Fibroblast of lung (primary cell): Measurements from ENCODE around the gene NBDY. TPM values are rescaled to one million over a fixed set of nuclear protein-coding genes. Genes with fewer than 3 reads are reported as not detected.

Experiments
- DNase-seq, 2 donors: peaks; one replicate each; pipeline versions ENCODE4 v3.0.0 to v3.0.0-alpha.2; 2010; ENCODE audit warnings: low read depth in 2 of 2
- H2AFZ ChIP-seq: 2 replicates; pipeline ENCODE4 v1.5.1; 2012; ENCODE audit warnings: low read length, control low read depth, inconsistent platforms
- H3K27ac ChIP-seq: 2 replicates; pipeline ENCODE4 v1.5.1; 2011; ENCODE audit warnings: low read length, control low read depth; ENCODE audit not compliant: insufficient read depth
- H3K27me3 ChIP-seq: 2 replicates; pipeline ENCODE4 v1.5.1; 2011; ENCODE audit warnings: mild to moderate bottlenecking, low read length; ENCODE audit not compliant: control insufficient read depth, insufficient read depth
- H3K36me3 ChIP-seq: 2 replicates; pipeline ENCODE4 v1.5.1; 2011; ENCODE audit warnings: low read length; ENCODE audit not compliant: control insufficient read depth, insufficient read depth
- H3K4me1 ChIP-seq: 2 replicates; pipeline ENCODE4 v1.5.1; 2011; ENCODE audit warnings: low read length; ENCODE audit not compliant: control insufficient read depth, insufficient read depth; ENCODE audit errors: extremely low read depth
- H3K4me2 ChIP-seq: 2 replicates; pipeline ENCODE4 v1.5.1; 2011; ENCODE audit warnings: low read length, control low read depth; ENCODE audit not compliant: insufficient read depth; ENCODE audit errors: extremely low read depth
- H3K4me3 ChIP-seq, 4 experiments: fragments of 200-600 bp in 1 of 4; sonication (generic) in 1 of 4; replicated peaks in 1 of 4; 2 replicates each; pipeline ENCODE4 v1.5.1; 2011 to 2016; ENCODE audit warnings: low read length in 4 of 4, low read depth in 3 of 4, mild to moderate bottlenecking in 3 of 4, control low read depth in 2 of 4, inconsistent platforms in 1 of 4, mixed read lengths in 1 of 4; ENCODE audit not compliant: insufficient read depth in 1 of 4; ENCODE audit errors: control extremely low read depth in 1 of 4
- H3K79me2 ChIP-seq: 2 replicates; pipeline ENCODE4 v1.5.1; 2012; ENCODE audit warnings: mild to moderate bottlenecking, low read length, inconsistent platforms; ENCODE audit not compliant: control insufficient read depth, insufficient read depth
- H3K9ac ChIP-seq: 2 replicates; pipeline ENCODE4 v1.5.1; 2011; ENCODE audit warnings: mild to moderate bottlenecking, low read length, control low read depth; ENCODE audit not compliant: insufficient read depth
- H3K9me3 ChIP-seq: 2 replicates; pipeline ENCODE4 v1.5.1; 2012; ENCODE audit warnings: low read depth, low read length; ENCODE audit not compliant: control insufficient read depth, insufficient read depth
- H4K20me1 ChIP-seq: 2 replicates; pipeline ENCODE4 v1.5.1; 2011; ENCODE audit warnings: low read length; ENCODE audit not compliant: control insufficient read depth, insufficient read depth; ENCODE audit errors: extremely low read depth
- EZH2 ChIP-seq: IDR thresholded peaks from 2 replicates; pipeline ENCODE4 v1.5.1; 2012; ENCODE audit warnings: low read length, control low read depth, mild to moderate bottlenecking; ENCODE audit errors: missing control alignments
- polyA plus RNA-seq, 2 donors: library from polyadenylated mRNA; depleted of rRNA in 1 of 2; stranded (reverse) in 1 of 2; unstranded in 1 of 2; fragments of >200 nt; gene quantifications; 2 replicates each; pipeline ENCODE4 v1.2.1, GENCODE V29; 2011 to 2012; ENCODE audit warnings: missing spikeins in 1 of 2
- total RNA-seq: library from RNA; depleted of rRNA; stranded (reverse); fragments of >200 nt; gene quantifications from 2 replicates; pipeline ENCODE4 v1.2.1, GENCODE V29; 2014
- TF ChIP-seq, protein P1 (sequence below), 2 donors: IDR thresholded peaks in 1 of 2; conservative IDR thresholded peaks in 1 of 2; 1 replicate in 1 of 2; 2 replicates in 1 of 2; pipeline ENCODE4 v1.5.1; 2011 to 2012; ENCODE audit warnings: low read length in 2 of 2, control low read depth in 1 of 2, inconsistent platforms in 1 of 2, low read depth in 1 of 2, mild to moderate bottlenecking in 1 of 2

Gene NBDY
- total and polyA plus RNA-seq, 2 donors (not counting 1 experiment from before 2014, with no cell fraction given) = 5.8 to 39.3 TPM

DNA sequence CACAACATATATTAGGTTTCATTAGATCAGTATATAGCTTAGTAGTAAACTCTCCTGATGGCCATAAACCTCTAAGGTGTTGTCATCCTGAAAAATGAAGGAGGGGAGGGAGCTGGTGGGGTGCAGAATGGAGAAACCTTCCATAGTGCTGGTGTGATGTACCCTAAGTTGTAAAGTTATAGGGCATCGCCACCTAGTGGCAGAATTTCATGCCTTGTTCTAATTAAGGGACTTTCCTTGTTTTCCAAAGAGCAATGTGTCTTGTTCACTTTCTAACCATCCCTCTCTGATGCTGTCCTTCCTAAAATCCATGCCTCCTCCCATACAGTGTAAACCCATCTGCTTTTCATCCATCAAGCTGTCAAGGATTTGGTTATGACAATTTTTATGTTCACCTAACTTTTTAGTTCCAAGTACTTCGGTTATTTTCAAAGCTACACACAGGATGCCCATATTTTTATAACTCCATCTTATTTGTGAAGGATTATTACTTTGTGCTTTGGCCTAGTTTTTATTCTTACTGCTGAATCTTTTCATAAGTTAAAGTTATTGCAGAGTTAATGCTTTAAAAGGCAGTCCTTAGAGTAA, 4.5 kb downstream of the NBDY start:
- TF ChIP-seq, protein P1, sequence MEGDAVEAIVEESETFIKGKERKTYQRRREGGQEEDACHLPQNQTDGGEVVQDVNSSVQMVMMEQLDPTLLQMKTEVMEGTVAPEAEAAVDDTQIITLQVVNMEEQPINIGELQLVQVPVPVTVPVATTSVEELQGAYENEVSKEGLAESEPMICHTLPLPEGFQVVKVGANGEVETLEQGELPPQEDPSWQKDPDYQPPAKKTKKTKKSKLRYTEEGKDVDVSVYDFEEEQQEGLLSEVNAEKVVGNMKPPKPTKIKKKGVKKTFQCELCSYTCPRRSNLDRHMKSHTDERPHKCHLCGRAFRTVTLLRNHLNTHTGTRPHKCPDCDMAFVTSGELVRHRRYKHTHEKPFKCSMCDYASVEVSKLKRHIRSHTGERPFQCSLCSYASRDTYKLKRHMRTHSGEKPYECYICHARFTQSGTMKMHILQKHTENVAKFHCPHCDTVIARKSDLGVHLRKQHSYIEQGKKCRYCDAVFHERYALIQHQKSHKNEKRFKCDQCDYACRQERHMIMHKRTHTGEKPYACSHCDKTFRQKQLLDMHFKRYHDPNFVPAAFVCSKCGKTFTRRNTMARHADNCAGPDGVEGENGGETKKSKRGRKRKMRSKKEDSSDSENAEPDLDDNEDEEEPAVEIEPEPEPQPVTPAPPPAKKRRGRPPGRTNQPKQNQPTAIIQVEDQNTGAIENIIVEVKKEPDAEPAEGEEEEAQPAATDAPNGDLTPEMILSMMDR (conservative IDR thresholded peaks at IDR 0.05 in 1 of 2, IDR thresholded peaks at IDR 0.05 in 1 of 2; ENCODE audit: low read depth in 1 of 2, low read length in 2 of 2) = peak; percentile 53 to 55
- no peak for TF ChIP-seq EZH2
- H4K20me1 ChIP-seq = no peaks in the 10 kb centered on the region
- H3K27ac ChIP-seq = no peak overlapping the region
- H3K27me3 ChIP-seq = no peaks in the 10 kb centered on the region
- no peak overlapping the region for H3K4me2 ChIP-seq
- no peak overlapping the region for H2AFZ ChIP-seq
- H3K4me3 ChIP-seq = no peak overlapping the region
- H3K36me3 ChIP-seq = no peaks in the 10 kb centered on the region
- H3K4me1 ChIP-seq = no peaks in the 10 kb centered on the region
- H3K9ac ChIP-seq = no peak overlapping the region
- peaks cover 10% of the 10 kb centered on the region for H3K79me2 ChIP-seq
- DNase-seq = peak; percentile 13 to 51
- no peaks in the 10 kb centered on the region for H3K9me3 ChIP-seq

DNA sequence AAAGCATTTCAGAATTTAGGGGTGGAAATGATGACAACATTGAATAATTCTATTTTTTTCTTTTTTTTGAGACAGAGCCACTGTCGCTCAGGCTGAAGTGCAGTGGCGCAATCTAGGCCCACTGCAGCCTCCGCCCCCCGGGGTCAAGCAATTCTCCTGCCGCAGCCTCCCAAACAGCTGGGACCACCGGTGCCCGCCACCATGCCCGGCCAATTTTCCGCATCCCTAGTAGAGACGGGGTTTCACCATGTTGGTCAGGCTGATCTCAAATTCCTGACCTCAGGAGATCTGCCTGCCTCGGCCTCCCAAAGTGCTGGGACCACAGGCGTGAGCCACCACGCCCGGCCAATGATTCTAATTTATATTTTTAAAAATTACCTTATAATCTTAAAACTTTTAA, 7.2 kb downstream of the NBDY start:
- DNase-seq = no peak
- Histone ChIP-seq H3K79me2 (no peaks in the 10 kb centered on the region), H3K27me3 (no peaks in the 10 kb centered on the region), H3K27ac (no peak overlapping the region), H3K4me3 (no peak overlapping the region), H3K36me3 (no peaks in the 10 kb centered on the region), H3K4me2 (no peak overlapping the region), H3K9me3 (no peaks in the 10 kb centered on the region), H4K20me1 (no peaks in the 10 kb centered on the region), H3K9ac (no peak overlapping the region), H3K4me1 (no peaks in the 10 kb centered on the region), H2AFZ (no peak overlapping the region)
- no peak for TF ChIP-seq EZH2
- TF ChIP-seq, protein P1 (conservative IDR thresholded peaks at IDR 0.05 in 1 of 2, IDR thresholded peaks at IDR 0.05 in 1 of 2; ENCODE audit: low read depth in 1 of 2, low read length in 2 of 2) = no peak

DNA sequence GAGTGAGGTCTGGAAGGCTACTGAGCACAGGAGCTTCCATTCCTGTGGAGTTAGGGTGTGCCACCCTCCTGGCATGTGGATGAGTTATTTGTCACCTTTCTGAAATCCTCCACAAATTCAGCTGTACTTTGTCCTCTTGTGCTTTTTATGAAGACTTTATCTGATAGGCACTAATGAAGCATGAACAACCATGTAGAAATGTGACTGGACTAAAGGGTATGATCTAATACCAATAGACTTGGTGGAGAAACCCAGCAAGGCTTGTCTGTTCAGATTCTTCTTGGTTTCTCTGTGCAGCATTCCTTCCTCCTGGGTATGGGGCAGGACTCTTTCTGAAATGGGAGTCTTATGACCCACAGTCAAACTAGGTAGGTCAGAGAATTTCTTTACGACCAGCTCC, 9.6 kb downstream of the NBDY start:
- no peak overlapping the region for H3K4me2 ChIP-seq
- peak in 1 of 2 donors; percentile 27 for DNase-seq
- H3K4me3 ChIP-seq = no peak overlapping the region
- no peaks in the 10 kb centered on the region for H3K36me3 ChIP-seq
- no peaks in the 10 kb centered on the region for H3K4me1 ChIP-seq
- no peaks in the 10 kb centered on the region for H3K79me2 ChIP-seq
- no peaks in the 10 kb centered on the region for H3K27me3 ChIP-seq
- H2AFZ ChIP-seq = no peak overlapping the region
- no peaks in the 10 kb centered on the region for H3K9me3 ChIP-seq
- H3K9ac ChIP-seq = no peak overlapping the region
- no peaks in the 10 kb centered on the region for H4K20me1 ChIP-seq
- no peak overlapping the region for H3K27ac ChIP-seq
- no peak for TF ChIP-seq EZH2
- TF ChIP-seq, protein P1 (conservative IDR thresholded peaks at IDR 0.05 in 1 of 2, IDR thresholded peaks at IDR 0.05 in 1 of 2; ENCODE audit: low read depth in 1 of 2, low read length in 2 of 2) = no peak
